Endothelial cell of hepatic sinusoid (primary cell): ENCODE measurements around the gene SALL2.

Experiments
- in situ Hi-C: cut with HindIII; loops from 2 replicates; pipeline ENCODE4 v1.10.0; 2017; ENCODE audit warnings: low sequenced_read_pairs

Gene SALL2

DNA sequence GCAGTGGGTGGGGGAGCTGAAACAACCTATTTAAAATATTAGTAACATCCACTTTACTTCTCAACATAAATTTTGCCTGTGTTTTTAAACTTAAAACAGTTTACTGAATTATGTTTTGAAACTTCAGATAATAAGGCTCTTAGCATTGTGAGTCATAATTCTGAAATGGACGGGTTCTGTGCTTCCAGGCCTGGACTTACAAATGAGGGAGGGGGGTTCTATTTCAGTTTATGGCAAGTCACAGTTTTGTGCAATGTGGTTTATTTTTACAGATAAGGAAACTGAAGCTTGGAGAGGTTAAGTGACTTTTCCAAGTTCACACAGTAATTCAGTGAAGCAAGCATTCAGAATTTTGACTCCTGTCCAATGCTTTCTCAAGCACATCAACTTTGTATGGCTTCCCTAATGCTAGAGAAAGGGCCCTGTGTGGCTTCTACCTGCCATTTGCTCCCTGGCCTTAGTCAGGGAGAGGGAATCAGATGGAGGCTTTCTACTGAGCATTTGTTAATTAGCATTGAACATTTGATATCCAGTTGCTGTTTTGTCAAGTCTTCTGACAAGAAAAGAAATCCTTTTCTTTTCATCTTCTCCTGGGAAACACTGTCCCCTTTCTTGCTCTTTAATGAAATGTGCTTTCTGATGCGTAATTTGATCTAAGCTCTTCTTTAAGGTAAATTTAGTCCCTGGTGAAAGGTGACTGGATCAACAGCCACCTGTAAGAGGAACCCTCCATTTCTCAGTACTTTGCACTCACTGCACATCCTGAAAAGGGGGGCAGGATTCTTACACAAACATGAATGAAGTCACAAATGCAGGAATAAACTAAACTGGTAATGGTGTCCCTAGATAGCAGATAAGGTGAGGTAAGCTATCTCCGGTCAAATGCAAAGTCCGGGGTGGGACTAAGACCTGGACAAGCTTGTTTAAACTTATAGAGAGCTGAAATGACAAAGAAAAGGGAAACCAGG is 2.5 kb upstream of the SALL2 start:
- in situ Hi-C loops, result no loop called here

DNA sequence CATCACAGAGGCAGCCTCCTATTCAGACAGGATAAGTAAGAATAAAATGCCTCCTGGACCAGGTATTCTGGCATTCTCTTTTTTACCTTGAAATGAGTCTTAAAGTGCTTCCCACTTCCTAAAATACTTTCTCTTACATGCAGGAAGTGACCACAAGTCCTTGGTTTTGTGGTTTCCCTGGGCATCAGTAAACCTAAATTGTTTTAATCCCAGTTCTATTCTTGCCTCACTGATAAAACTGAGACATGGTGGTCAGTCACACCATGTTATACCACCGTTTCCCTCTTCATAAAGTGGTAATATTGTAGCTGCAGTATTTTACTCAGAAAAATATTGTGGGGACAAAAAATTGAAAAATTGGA is 1.2 kb upstream of the SALL2 start:
- in situ Hi-C loops, result no loop called here

DNA sequence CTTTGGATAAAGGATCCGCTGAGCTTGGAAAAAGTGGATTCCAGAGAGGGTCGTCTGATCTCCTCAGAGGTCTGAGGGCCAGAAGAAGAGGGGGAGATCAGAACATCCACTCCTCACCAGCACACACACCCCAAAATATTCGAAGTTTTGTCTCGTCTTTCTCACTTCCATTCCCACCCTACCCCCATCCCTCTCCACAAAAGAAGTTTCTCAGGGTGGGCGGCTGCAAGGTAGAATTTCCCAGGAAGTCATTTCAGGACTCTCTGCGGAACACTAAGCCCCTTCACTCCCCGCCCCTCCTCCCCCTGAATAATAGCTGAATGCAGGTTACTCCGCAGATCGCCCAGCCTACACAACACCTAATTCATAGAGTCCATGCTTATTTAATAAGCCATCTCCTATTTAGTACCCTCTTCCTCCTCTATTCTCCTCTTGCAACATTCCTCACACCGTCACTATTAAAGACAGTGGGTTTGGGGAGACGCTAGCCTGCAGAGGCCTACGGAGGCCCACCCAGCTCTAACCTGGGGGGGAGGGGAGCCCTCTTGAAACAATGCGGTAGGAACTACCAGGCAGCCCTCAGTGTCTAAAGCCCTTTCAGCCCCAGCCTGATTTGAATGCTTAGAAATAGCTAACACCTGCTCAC is 649 bp upstream of the SALL2 start:
- in situ Hi-C loops, result no loop called here

DNA sequence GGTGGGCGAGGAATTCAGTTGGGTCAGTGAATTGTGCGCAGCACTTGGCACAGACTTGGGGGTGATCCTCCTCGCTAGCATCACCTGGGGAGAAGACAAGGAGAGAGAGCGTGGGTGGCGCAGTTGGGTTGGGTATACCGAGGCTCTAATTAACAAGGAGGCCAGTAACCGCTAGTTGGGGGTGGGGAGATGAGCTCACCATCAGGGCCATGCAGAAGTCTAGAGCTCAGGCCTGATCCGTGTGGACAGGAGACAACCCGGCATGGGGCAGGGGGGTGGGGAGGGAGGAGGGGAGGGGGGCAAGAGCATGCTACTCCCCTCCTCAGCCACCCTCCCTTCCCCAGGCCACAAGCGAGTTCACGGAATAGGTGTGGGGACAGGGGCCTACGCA is 580 bp downstream of the SALL2 start:
- in situ Hi-C loops, result no loop called here

DNA sequence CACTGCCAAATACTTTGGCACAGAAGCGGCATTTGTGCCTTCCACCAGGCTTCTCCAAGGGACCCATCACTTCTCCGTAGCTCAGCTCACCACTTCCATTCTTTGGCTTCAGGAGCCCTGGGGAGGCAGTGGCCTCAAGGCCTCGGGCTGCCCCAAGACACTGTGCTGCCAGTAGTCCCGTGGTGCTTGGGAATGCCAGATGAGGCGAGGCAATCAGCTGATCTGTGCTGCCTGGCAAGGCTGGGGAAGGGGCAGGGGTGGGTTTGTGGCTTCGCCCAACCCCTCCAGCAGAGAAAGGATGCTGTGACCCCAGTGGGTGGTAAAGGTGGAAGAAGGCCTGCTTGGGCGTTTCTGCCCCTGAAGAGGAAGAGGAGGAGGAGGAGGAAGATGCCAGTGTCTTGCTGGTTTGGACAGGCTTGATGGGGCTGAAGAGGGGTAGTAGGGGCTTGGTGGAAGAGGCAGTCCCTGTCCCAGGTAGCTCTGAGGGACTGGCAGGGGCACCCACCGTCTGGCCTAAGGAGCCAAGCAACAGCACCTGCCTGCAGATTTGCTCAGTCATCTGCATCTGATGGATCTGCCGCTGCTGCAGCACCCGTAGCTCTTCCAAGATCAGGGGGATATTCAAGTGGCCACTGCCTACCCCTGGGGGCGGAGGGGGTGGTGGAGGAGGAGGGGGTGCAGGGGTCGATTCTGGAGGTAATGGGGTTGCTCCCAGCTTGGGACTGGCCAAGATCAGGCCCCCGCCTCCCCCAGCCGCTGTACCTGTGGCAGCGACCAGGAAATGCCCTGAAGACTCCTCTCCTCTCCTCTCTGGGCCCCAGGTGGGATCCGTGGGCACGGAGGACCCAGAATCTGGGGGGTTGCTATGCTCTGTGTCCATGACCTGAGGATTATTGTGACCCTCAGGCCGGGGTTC is 1.3 kb downstream of the SALL2 start:
- in situ Hi-C loops, result no loop called here

DNA sequence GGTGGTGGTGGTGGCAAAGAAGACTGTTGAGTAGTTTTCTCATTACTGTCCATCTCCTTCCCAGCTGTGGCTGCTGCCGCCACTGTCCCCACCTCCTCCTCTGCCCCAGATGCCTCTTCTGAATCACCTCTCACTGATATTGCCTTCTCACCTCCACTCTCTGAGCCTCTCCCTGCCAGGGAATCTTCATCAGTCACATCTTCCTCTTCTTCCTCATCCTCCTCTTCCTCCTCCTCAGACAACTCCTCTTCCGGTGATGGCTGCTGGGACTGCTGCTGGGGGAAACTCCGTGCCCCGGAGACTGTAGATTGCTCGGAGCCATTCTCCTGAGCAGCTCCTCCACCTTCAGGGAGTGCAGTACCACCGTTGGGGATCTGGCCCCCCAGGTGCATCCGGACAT is 2.9 kb downstream of the SALL2 start:
- in situ Hi-C loops, result no loop called here

DNA sequence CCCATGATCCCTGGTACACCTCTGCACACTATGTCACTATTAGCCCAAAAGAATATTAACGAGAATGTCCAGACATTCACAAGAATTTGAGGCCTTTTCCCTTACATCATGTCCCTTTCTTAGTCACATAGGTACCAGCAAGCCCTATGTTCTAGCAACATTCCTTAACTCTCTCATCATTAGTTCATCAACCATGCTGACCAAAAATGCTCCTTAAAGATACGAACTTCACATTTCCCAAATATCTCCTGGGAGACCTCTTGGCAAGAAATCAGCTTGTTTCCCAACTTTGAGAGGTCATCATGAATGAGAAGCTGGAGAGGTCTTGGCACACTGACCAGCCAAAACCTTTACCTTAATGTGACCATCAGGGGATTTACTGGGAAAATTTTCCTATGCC is 4.6 kb downstream of the SALL2 start:
- in situ Hi-C loops, result no loop called here

DNA sequence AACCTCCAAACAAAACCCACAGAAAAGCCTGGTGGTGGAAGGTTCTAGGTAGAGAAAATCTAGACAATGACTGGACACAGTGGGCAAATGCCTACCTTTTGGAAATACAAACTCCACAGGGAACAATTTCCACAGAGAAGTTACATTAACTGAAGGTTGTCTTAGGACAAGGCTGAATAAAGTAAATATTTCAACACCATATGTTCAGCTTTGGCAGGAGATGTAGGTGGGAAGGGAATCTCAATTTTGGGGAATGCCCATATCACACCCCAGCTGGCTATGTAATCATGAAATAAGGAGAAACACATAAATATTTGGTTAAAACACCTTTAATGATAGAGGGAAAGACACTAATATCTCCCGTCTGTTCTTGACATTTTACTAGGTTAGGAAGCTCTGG is 5.4 kb downstream of the SALL2 start:
- in situ Hi-C loops, result no loop called here

DNA sequence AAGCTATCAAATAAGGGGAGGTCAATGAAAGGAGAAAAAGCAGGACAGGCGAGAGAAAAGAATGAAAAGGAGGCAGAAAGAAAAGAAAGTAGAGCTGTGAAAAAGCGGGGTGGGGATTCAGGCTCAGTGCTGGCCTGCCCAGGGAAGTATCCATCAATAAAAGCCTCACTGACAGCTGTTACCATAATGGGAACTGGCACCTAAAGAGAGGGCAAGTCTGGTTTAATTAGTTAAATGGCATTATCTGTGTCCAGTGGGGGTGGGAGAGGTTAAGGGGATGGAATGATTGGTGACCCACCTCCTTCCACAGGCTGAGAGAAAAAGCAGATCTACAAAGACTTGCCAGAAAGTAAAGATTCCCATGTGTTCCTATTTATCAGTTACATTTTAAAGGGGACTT is 7.4 kb downstream of the SALL2 start:
- in situ Hi-C loops, result no loop called here

DNA sequence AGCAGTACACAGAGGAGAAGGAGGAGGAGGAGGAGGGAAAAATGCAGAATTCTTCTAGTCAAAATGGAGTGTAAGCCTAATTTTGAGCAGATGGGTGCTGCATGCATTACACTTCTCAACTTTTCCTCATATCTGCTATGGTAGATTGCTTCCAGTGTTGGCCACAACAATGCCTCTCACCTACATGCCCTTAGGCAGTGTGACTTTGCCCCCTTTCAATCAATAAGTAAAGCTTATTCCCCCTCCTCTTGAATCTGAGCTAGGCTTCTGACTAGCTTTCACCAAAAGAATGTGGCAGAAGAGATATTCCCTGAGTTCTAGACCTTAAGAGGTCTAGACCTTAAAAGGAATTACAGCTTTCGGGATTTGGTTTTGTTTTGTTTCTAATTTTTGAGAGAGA is 11.8 kb downstream of the SALL2 start:
- in situ Hi-C loops, result loop anchor here (5.0 kb wide), 1 partner anchor 43 kb away; no protein-coding TSS in a partner anchor

DNA sequence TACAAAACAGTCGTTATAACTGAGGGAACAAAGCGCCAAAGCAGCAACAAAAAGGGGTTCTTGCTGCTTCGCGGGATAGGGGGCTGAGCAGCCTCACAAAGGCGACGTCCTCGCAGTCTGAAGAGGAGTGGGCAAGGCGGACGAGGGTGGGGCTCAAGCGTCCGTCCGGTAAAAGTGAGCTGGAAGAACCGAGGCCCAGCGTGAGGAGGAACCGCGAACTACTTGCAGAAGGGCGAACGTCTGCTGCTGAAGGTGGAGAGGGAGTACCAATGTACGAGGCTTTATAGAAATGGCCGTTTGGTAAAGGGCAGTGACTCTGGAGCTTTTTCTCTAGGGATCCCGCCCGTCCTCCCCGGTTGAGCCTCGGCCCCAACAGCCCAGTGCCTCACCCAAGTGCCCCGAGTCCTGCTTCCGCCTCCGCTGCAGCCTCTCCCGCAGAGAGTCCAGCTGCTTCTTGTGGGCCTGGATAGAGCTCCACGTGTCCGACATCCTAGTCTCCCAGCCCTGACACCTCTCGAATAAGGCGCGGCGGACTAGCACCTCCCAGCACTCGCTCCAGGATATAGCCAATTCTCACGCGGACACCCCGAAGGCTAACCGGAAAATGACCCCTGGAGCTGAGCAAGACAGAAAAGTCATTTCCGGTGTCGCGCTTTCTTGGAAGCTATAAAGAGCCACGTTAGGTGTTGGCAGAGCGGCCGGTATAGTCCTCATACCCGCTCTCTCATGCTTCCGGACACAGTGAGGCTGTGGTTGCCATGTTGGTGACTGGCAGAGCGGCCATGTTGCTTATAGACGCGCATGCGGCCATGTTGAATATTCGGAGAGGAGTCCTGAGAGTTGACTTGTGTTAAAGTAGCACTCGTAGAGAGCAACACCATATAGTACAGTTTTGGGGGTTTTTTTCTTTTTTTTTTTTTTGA is 15.2 kb downstream of the SALL2 start, which contains the start of gene METTL3:
Gene METTL3, minus strand, starts transcription at position 606 of the 923 bp plus-strand sequence. Its CDS starts 117 bp downstream, at position 489.
- in situ Hi-C loops, result loop anchor here (5.0 kb wide), 1 partner anchor 46 kb away; no protein-coding TSS in a partner anchor

DNA sequence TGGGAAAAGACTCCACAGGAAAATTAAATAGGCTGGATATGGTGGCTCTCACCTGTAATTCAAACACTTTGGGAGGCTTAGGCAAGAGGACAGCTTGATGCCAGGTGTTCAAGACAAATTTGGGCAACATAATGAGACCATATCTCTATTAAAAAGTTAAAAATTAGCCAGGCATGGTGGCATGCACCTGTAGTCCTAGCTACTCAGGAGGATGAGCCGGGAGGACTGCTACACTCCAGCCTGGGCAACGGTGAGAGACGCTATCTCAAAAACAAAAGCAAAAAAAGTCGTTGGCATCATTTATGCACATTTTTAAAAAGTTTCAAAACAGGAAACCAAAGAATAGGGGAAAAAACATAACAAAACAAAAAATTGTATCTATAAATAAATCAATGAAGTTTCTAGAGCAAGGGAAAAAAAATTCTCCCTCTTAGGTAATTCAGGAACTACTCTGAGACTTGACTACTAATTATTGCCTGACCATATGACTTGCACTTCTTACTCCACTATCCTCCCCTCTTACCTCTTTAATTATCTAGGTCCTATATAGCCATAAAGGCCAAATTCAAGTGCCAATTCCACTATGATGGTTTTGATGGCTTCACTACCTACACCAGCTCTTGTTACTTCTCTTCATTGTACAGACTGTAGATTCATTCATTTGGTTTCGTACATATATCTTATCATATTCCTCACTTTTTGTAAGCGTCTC is 16.6 kb downstream of the SALL2 start:
- in situ Hi-C loops, result loop anchor here (5.0 kb wide), 1 partner anchor 48 kb away; no protein-coding TSS in a partner anchor

DNA sequence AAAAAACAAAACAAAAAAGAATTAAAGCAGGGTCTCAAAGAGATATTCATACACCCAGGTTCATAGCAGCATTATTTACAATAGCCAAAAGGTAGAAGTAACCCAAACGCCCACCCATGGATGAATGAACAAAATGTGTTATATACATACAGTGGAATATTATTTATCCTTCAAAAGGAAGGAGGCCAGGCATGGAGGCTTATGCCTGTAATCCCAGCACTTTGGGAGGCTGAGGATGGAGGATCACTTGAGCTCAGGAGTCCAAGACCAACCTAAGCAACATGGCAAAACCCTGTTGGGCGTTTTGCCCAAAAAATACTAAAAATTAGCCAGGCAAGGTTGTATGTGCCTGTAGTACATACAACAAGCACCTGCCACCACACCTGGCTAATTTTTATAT is 19.6 kb downstream of the SALL2 start:
- in situ Hi-C loops, result no loop called here

DNA sequence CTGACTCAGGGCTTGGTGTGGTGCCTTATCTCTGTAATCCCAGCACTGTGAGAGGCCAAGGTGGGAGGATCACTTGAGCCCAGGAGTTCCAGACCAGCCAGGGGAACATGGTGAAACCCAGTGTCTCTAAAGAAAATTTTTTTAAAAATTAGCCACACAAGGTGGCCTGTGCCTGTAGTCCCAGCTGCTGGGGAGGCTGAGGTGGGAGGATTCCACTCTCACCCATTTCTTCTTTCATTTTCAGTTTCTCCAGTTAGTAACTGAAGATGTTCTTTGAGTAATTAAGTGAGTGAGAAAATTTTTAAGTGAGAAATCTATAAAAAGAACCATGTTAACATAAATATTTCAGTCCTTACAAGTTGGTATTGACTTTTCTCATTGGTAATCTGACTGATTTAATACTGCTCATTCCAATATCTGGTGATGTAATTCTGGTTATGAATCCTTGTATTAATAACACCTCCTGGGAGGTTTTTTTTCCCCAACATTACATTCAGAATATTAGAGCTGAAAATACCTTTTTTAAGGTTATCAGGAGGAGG is 21.1 kb downstream of the SALL2 start:
- in situ Hi-C loops, result no loop called here

DNA sequence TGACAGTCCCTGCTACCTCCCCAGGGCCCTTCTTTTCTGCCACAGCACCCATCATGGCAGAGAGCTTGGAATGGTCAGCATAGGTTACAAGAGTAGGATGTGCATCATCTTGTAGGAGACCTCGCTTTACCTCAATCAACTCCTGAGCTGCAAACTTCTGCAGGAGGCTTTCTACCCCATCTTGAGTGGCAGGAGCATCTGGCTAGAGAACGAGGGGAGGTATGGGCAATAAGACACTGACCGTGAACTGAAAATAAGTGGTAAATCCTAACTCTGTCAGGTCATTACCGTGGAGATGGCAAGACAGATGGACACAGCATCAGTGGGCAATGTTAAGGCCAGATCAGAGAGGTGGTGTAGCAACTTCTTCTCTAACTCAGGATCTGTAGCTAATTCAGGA is 22.8 kb downstream of the SALL2 start:
- in situ Hi-C loops, result no loop called here

DNA sequence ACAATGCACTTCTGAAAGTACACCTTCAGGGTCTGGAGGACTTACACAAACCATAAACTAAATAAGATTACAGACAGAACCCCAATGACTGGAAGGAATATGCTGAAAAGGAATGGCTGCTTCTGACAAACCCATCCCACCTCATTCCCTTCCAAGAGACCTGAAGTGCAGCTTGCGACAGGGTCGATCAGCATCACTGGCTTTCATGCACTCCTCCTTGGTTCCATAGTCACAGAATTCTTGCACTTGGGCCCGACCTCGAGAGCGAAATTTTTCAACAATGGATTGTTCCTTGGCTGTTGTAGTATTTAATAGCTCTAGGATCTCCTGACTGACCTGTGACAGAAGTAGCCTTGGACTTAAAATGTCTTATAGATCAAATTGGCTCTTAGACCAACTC is 24.6 kb downstream of the SALL2 start:
- in situ Hi-C loops, result no loop called here

DNA sequence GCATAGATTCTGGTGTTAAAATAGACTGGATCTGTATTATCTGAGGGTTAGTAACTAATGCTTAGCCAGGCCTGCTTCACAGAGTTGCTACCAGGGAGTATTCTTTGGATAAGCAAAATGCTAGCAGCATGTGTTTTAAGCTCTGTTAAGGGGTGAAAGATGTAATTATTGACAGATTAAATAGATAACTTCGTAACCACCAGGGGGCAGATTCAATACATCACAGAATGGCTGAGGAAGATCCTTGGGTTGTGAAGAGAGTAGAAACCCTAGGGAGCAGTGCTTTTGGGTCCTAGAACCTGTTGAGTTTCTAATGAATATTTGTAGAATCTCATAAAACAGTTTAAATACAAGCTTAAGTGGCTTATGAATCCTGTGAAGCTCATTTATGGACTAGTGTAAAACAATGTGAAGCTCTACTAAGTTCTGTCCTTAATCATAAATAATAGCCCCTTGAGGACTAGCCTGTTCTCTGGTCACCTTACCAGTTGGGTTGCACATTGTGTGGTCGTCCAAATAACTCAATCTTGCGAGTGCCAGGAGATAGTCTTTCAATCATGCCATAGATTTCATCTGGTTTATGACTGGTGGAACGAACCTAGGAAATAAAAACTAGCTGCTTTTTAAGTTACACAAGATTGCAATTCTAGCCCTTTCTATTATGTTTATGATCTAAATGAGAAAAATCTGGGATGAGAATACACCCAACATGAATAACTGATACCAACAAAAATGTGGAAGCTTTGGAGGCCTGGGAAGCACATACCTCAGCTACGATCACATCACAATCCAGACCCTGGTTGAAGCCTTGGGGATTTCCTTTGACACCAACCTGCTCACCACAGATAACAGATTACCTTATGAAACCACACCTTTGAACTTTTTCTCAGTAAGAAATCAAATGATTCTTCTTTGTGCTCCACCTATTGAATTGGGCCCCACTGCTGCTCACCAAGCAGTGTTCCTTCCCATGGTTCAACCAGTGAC is 27.3 kb downstream of the SALL2 start:
- in situ Hi-C loops, result no loop called here

DNA sequence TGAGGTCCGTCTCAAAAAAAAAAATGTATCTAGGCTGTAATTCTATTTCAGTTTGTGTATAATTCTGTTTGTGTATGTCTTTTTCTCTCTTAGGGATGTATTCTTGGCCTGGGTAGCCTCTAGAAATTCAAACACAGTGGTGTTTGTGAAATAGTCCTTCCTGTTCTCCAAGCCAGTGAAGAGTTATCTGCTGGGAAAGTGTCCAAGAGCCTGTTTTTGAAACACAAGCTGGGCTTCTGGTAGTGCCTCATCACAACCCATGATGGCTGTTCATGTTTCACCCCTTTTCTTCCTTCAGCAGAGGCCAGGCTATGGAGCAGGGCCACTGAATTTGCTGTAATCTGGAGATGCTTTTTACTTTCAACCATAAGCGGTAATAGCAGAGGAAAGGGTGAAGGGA is 29.7 kb downstream of the SALL2 start:
- in situ Hi-C loops, result no loop called here
